ENCODE data around the gene XNDC1N.

GRCh38 chr11:71937826-71938225 is 9.4 kb upstream of the XNDC1N start:
- TF ChIP-seq EZH2 (IDR thresholded peaks at IDR 0.05; ENCODE audit: borderline replicate concordance, low read depth, low read length, poor library complexity, severe bottlenecking), result no peak
- no peak for TF ChIP-seq CTCF (conservative IDR thresholded peaks at IDR 0.05; ENCODE audit: low read depth, low read length)

Data from A673 (cell line).